Measurements from ENCODE around the gene USP17L29. TPM values are rescaled to one million over a fixed set of nuclear protein-coding genes. Genes with fewer than 3 reads are reported as not detected.
A peak's percentile ranks its signal among the peaks of the same experiment; 100 is the strongest.
"Not testable (repeated sequence)": the region's sequence is repeated elsewhere in the genome, so short reads cannot be mapped to it uniquely, and the experiment has no call there.

Gene USP17L29, protein sequence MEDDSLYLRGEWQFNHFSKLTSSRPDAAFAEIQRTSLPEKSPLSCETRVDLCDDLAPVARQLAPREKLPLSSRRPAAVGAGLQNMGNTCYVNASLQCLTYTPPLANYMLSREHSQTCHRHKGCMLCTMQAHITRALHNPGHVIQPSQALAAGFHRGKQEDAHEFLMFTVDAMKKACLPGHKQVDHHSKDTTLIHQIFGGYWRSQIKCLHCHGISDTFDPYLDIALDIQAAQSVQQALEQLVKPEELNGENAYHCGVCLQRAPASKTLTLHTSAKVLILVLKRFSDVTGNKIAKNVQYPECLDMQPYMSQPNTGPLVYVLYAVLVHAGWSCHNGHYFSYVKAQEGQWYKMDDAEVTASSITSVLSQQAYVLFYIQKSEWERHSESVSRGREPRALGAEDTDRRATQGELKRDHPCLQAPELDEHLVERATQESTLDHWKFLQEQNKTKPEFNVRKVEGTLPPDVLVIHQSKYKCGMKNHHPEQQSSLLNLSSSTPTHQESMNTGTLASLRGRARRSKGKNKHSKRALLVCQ
- total RNA-seq (ENCODE audit: insufficient read depth, low replicate concordance), result not detected

DNA sequence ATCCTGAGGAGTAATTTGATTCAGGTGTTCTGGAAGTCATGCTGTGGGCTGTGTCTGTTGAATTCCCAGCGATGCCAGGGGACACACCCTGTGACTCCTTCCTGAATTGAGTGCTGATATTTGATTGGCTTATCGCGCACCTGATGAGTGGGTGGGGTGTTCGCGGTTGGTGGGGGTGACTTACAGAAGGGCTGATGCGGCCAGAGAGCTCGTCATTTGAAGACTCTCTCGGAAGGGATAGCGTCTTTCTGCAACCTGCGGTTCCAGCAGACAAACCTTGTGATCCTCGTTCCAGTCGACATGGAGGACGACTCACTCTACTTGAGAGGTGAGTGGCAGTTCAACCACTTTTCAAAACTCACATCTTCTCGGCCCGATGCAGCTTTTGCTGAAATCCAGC is at the start of gene USP17L29:
Gene USP17L29 (plus strand): TSS at position 301 of the 400 bp plus-strand sequence. CDS start 0 bp downstream, at position 301.
- not testable (repeated sequence) for DNase-seq (ENCODE audit: low spot score)

DNA sequence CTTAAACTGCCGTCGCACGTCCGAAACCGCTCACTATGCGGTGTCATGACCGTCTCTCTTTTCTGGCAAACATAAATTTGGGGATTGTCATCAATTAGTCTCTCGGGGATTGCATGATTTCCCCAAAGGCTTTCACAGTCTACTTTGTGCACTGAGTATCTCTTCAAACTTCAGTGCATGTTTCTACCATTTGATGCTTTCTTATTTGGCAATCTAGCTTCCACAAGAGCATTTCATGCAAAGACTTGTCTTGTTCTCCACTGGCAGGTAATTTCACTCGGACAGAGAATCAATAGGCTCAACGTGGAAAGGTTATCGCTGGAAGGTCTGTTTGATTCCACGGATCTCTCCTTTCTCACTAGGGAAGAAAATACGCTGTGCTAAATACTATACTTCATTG is 29.2 kb upstream of the USP17L29 start:
- not testable (repeated sequence) for DNase-seq (ENCODE audit: low spot score)

DNA sequence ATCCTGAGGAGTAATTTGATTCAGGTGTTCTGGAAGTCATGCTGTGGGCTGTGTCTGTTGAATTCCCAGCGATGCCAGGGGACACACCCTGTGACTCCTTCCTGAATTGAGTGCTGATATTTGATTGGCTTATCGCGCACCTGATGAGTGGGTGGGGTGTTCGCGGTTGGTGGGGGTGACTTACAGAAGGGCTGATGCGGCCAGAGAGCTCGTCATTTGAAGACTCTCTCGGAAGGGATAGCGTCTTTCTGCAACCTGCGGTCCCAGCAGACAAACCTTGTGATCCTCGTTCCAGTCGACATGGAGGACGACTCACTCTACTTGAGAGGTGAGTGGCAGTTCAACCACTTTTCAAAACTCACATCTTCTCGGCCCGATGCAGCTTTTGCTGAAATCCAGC is 28.6 kb upstream of the USP17L29 start, which contains the start of gene USP17L24:
Gene USP17L24 (plus strand): TSS at position 301 of the 400 bp plus-strand sequence. CDS start 0 bp downstream, at position 301.
- DNase-seq (ENCODE audit: low spot score), result not testable (repeated sequence)

DNA sequence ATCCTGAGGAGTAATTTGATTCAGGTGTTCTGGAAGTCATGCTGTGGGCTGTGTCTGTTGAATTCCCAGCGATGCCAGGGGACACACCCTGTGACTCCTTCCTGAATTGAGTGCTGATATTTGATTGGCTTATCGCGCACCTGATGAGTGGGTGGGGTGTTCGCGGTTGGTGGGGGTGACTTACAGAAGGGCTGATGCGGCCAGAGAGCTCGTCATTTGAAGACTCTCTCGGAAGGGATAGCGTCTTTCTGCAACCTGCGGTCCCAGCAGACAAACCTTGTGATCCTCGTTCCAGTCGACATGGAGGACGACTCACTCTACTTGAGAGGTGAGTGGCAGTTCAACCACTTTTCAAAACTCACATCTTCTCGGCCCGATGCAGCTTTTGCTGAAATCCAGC is 23.8 kb upstream of the USP17L29 start, which contains the start of gene USP17L25:
Gene USP17L25 (plus strand): TSS at position 301 of the 400 bp plus-strand sequence. CDS start 0 bp downstream, at position 301.
- DNase-seq (ENCODE audit: low spot score), result not testable (repeated sequence)

DNA sequence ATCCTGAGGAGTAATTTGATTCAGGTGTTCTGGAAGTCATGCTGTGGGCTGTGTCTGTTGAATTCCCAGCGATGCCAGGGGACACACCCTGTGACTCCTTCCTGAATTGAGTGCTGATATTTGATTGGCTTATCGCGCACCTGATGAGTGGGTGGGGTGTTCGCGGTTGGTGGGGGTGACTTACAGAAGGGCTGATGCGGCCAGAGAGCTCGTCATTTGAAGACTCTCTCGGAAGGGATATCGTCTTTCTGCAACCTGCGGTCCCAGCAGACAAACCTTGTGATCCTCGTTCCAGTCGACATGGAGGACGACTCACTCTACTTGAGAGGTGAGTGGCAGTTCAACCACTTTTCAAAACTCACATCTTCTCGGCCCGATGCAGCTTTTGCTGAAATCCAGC is 19.1 kb upstream of the USP17L29 start, which contains the start of gene USP17L26:
Gene USP17L26 (plus strand): TSS at position 301 of the 400 bp plus-strand sequence. CDS start 0 bp downstream, at position 301.
- DNase-seq (ENCODE audit: low spot score), result not testable (repeated sequence)

DNA sequence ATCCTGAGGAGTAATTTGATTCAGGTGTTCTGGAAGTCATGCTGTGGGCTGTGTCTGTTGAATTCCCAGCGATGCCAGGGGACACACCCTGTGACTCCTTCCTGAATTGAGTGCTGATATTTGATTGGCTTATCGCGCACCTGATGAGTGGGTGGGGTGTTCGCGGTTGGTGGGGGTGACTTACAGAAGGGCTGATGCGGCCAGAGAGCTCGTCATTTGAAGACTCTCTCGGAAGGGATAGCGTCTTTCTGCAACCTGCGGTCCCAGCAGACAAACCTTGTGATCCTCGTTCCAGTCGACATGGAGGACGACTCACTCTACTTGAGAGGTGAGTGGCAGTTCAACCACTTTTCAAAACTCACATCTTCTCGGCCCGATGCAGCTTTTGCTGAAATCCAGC is 14.3 kb upstream of the USP17L29 start, which contains the start of gene USP17L5:
Gene USP17L5 (plus strand): TSS at position 301 of the 400 bp plus-strand sequence. CDS start 0 bp downstream, at position 301.
- not testable (repeated sequence) for DNase-seq (ENCODE audit: low spot score)

DNA sequence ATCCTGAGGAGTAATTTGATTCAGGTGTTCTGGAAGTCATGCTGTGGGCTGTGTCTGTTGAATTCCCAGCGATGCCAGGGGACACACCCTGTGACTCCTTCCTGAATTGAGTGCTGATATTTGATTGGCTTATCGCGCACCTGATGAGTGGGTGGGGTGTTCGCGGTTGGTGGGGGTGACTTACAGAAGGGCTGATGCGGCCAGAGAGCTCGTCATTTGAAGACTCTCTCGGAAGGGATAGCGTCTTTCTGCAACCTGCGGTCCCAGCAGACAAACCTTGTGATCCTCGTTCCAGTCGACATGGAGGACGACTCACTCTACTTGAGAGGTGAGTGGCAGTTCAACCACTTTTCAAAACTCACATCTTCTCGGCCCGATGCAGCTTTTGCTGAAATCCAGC is 9.6 kb upstream of the USP17L29 start, which contains the start of gene USP17L27:
Gene USP17L27 (plus strand): TSS at position 301 of the 400 bp plus-strand sequence. CDS start 0 bp downstream, at position 301.
- not testable (repeated sequence) for DNase-seq (ENCODE audit: low spot score)

DNA sequence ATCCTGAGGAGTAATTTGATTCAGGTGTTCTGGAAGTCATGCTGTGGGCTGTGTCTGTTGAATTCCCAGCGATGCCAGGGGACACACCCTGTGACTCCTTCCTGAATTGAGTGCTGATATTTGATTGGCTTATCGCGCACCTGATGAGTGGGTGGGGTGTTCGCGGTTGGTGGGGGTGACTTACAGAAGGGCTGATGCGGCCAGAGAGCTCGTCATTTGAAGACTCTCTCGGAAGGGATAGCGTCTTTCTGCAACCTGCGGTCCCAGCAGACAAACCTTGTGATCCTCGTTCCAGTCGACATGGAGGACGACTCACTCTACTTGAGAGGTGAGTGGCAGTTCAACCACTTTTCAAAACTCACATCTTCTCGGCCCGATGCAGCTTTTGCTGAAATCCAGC is 4.8 kb upstream of the USP17L29 start, which contains the start of gene USP17L28:
Gene USP17L28 (plus strand): TSS at position 301 of the 400 bp plus-strand sequence. CDS start 0 bp downstream, at position 301.
- DNase-seq (ENCODE audit: low spot score), result not testable (repeated sequence)

DNA sequence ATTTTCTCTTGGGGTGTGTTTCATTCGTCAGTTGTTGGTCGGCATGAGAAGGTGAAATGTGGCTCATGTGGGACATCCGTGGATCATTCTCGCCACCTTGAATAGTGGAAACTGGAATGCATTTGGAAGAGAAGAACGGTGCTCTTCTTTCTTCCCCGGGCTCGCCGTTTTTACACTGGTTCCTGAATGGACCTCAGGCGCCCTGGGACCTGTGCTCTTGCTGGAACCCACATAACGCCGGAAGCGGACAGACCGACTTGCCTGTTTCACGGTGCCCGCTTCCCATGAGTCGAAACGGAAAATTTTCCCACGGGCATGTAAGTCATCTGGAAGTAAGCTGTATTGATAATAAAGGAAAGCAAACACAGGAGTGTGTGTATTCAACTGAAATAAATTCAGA is 2.6 kb upstream of the USP17L29 start:
- not testable (repeated sequence) for DNase-seq (ENCODE audit: low spot score)

DNA sequence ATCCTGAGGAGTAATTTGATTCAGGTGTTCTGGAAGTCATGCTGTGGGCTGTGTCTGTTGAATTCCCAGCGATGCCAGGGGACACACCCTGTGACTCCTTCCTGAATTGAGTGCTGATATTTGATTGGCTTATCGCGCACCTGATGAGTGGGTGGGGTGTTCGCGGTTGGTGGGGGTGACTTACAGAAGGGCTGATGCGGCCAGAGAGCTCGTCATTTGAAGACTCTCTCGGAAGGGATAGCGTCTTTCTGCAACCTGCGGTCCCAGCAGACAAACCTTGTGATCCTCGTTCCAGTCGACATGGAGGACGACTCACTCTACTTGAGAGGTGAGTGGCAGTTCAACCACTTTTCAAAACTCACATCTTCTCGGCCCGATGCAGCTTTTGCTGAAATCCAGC is 9.4 kb downstream of the USP17L29 start, which contains the start of gene USP17L30:
Gene USP17L30 (plus strand): TSS at position 301 of the 400 bp plus-strand sequence. CDS start 0 bp downstream, at position 301.
- not testable (repeated sequence) for DNase-seq (ENCODE audit: low spot score)

DNA sequence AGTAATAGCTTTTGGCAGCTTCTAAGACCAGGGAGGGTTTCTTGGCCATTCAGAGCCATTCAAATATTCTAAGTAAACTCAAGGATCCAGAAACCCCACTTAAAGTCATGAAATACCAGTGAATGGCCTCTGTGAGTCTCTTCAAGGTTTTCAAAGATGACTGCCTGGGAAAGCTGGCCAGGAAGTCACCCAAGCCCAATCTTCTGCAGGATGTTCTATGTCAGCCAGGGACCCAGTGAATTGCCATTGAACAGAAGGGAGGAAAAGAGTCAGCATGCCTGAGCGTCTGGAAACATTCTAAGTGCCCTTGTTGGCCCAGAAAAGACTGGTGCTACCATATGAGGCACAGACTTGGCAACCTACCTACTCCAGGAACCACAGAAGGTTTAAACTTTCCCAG is 26.4 kb downstream of the USP17L29 start:
- not testable (repeated sequence) for DNase-seq (ENCODE audit: low spot score)

DNA sequence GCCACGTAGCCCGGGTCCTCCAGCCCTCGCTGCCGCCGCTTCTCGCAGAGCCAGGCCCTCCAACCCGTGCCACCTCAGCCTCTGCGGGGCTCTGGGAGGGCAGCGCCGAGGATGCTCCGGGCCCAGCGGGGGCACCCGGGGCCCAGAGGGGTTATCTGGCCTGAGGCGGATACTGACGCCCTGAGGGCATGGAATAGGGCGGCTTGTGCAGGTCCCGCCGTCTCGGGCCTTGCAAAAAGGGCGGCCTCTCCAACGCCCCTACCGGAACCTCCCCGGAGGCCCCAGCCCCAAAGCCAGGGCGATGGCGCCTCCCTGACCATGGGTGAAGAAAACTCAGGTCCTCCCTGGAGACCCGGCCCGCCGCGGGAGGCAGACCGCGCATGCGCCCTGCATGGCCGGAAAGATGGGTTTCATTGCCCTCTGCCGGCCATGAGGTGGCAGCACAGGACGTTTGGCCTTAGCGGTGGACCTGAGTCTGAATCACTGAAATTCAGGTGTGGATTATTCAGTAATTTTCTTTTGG is 27.6 kb downstream of the USP17L29 start:
- peak; percentile 1 for DNase-seq (ENCODE audit: low spot score)

DNA sequence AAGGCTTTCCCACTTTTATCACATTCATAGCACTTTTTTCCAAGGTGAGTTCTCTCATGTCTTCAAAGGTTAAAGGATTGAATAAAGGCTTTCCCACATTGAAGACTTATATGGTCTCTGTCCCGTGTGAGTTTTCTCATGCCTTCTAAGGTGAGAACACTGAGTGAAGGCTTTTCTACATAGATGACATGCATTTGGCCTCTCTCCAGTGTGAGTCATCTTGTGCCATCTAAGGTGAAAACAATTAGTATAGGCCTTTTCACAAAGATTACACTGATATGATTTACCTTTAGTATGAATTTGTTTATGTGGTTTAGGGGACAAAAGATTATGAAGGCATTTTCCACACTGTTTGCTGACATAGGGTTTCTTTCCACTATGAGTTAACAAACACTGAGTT is 30.7 kb downstream of the USP17L29 start:
- no peak for DNase-seq (ENCODE audit: low spot score)

DNA sequence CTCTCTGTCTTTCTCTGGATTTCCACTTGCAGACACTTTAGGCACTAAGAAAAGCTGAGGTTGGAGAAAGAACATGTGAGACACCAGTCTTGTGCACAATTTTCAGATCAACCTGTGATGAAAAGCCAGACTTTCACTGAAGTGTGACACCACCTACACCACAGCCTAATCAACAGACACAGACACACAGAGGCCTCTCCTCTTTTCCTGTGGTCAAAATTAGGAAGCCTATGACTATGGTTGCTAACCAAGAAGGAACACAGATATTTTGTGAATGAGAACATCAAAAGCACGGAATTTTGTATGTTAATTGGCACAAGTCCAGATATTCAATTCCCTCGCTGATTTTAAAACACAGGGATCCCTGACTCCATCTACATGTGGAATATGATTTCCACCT is 35.6 kb downstream of the USP17L29 start:
- not testable (repeated sequence) for DNase-seq (ENCODE audit: low spot score)

Other genes starting within 250 kb of the USP17L29 start
- gene FAM90A26, start 183.2 kb upstream of the USP17L29 start, total RNA-seq (ENCODE audit: insufficient read depth, low replicate concordance), result not detected
- not detected for gene USP17L10, start 143.0 kb upstream of the USP17L29 start, total RNA-seq (ENCODE audit: insufficient read depth, low replicate concordance)
- gene USP17L11, start 138.2 kb upstream of the USP17L29 start, total RNA-seq (ENCODE audit: insufficient read depth, low replicate concordance), result not detected
- not detected for gene USP17L12, start 133.5 kb upstream of the USP17L29 start, total RNA-seq (ENCODE audit: insufficient read depth, low replicate concordance)
- gene USP17L13, start 128.7 kb upstream of the USP17L29 start, total RNA-seq (ENCODE audit: insufficient read depth, low replicate concordance), result not detected
- 0.72 TPM for gene USP17L15, start 119.3 kb upstream of the USP17L29 start, total RNA-seq (ENCODE audit: insufficient read depth, low replicate concordance)
- not detected for gene USP17L17, start 109.8 kb upstream of the USP17L29 start, total RNA-seq (ENCODE audit: insufficient read depth, low replicate concordance)
- not detected for gene USP17L18, start 105.0 kb upstream of the USP17L29 start, total RNA-seq (ENCODE audit: insufficient read depth, low replicate concordance)
- not detected for gene USP17L19, start 100.3 kb upstream of the USP17L29 start, total RNA-seq (ENCODE audit: insufficient read depth, low replicate concordance)
- not detected for gene USP17L20, start 95.5 kb upstream of the USP17L29 start, total RNA-seq (ENCODE audit: insufficient read depth, low replicate concordance)
- gene USP17L21, start 90.8 kb upstream of the USP17L29 start, total RNA-seq (ENCODE audit: insufficient read depth, low replicate concordance), result not detected
- 0.72 TPM for gene USP17L22, start 86.0 kb upstream of the USP17L29 start, total RNA-seq (ENCODE audit: insufficient read depth, low replicate concordance)
- gene USP17L24, start 28.5 kb upstream of the USP17L29 start, total RNA-seq (ENCODE audit: insufficient read depth, low replicate concordance), result not detected
- gene USP17L25, start 23.7 kb upstream of the USP17L29 start, total RNA-seq (ENCODE audit: insufficient read depth, low replicate concordance), result not detected
- not detected for gene USP17L26, start 19.0 kb upstream of the USP17L29 start, total RNA-seq (ENCODE audit: insufficient read depth, low replicate concordance)
- gene USP17L5, start 14.2 kb upstream of the USP17L29 start, total RNA-seq (ENCODE audit: insufficient read depth, low replicate concordance), result not detected
- not detected for gene USP17L27, start 9.5 kb upstream of the USP17L29 start, total RNA-seq (ENCODE audit: insufficient read depth, low replicate concordance)
- not detected for gene USP17L28, start 4.7 kb upstream of the USP17L29 start, total RNA-seq (ENCODE audit: insufficient read depth, low replicate concordance)
- gene USP17L30, start 9.5 kb downstream of the USP17L29 start, total RNA-seq (ENCODE audit: insufficient read depth, low replicate concordance), result not detected
- gene DEFB131A, start 90.8 kb downstream of the USP17L29 start, total RNA-seq (ENCODE audit: insufficient read depth, low replicate concordance), result not detected

Data from umbilical cord (tissue), 2 donors.